Tibial nerve (tissue), 4 donors: ENCODE measurements around the gene IPMK. TPM values are rescaled to one million over a fixed set of nuclear protein-coding genes. Genes with fewer than 3 reads are reported as not detected.

Source experiments
- DNase-seq, 2 donors: peaks; one replicate each; pipeline ENCODE4 v3.0.0-alpha.2; 2019; ENCODE audit warnings: low spot score in 2 of 2
- H3K27ac ChIP-seq, 4 donors: fragments of 200-600 bp; sonication (generic) in 3 of 4; one replicate each; pipeline ENCODE4 v1.5.1; 2017 to 2019; ENCODE audit warnings: mild to moderate bottlenecking in 1 of 4
- H3K27me3 ChIP-seq, 2 donors: fragments of 200-600 bp; sonication (generic) in 1 of 2; one replicate each; pipeline versions ENCODE4 v1.5.1 to v1.6.0; 2017 to 2019
- H3K36me3 ChIP-seq, 3 donors: fragments of 200-600 bp; sonication (generic); one replicate each; pipeline ENCODE4 v1.5.1; 2018 to 2019
- H3K4me1 ChIP-seq, 4 donors: fragments of 200-600 bp; sonication (generic) in 3 of 4; one replicate each; pipeline ENCODE4 v1.5.1; 2017 to 2019
- H3K4me3 ChIP-seq, 4 donors: fragments of 200-600 bp; sonication (generic) in 3 of 4; one replicate each; pipeline ENCODE4 v1.5.1; 2017 to 2019; ENCODE audit warnings: mild to moderate bottlenecking in 1 of 4, moderate library complexity in 1 of 4
- H3K9me3 ChIP-seq, 4 donors: fragments of 200-600 bp; sonication (generic) in 3 of 4; one replicate each; pipeline ENCODE4 v1.5.1; 2017 to 2019
- EP300 ChIP-seq, 2 donors: sonication (generic); formaldehyde crosslinking; IDR thresholded peaks; one replicate each; pipeline ENCODE4 v1.6.1; 2017; ENCODE audit warnings: antibody characterized with exemption in 2 of 2, mild to moderate bottlenecking in 1 of 2
- POLR2A ChIP-seq, 2 donors: fragments of 450-650 bp; IDR thresholded peaks; one replicate each; pipeline ENCODE4 v1.6.1; 2017; ENCODE audit warnings: antibody characterized with exemption in 2 of 2, mild to moderate bottlenecking in 2 of 2, moderate library complexity in 2 of 2
- WGBS, 2 donors: methylation state at CpG; one replicate each; pipeline ENCODE4 v1.1.5; 2018; 5-methylcytosine and 5-hydroxymethylcytosine counted together
- total RNA-seq, 4 donors: library from RNA; depleted of rRNA; stranded (reverse); fragments of >200 nt; gene quantifications; one replicate each; pipeline ENCODE4 v1.1.0, GENCODE V29; 2016
- TF ChIP-seq, protein P1 (sequence below), 5 experiments: fragments of 200-600 bp in 3 of 5; fragments of 450-650 bp in 2 of 5; sonication (generic) in 3 of 5; IDR thresholded peaks; one replicate each; pipeline ENCODE4 v1.5.1; 2016 to 2019; ENCODE audit warnings: antibody characterized with exemption in 5 of 5, mild to moderate bottlenecking in 3 of 5, moderate library complexity in 2 of 5

The IPMK gene
- total RNA-seq, 4 donors from 2014 or later = 4.5 to 6.5 (median 4.8) TPM

DNA sequence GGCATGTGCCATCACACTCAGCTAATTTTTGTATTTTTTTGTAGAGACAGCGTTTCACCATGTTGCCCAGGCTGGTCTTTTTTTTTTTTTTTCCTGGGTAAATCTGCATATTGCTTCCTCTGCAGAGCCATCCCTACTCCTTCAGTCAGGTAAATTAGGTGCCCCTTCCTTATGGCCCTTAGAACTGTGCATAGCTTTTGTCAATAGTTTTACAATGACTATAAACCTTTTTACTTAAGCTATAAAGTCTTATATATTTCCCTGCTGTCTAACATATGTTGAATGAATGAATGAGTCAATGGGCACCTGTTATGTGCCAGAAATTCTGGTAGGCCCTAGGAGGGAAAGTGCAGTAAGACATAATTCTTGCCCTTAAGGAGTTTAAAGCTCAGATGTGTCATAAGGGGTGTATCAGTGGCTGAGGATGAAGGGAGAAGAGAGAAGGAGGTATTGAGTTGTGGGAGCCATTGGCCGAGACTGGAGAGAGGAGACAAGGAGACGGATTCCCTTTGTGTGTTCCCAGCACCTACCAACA lies 36.5 kb upstream of the IPMK start:
- TF ChIP-seq POLR2A (IDR thresholded peaks at IDR 0.05) (no peak), EP300 (IDR thresholded peaks at IDR 0.05) (no peak)
- TF ChIP-seq, protein P1, sequence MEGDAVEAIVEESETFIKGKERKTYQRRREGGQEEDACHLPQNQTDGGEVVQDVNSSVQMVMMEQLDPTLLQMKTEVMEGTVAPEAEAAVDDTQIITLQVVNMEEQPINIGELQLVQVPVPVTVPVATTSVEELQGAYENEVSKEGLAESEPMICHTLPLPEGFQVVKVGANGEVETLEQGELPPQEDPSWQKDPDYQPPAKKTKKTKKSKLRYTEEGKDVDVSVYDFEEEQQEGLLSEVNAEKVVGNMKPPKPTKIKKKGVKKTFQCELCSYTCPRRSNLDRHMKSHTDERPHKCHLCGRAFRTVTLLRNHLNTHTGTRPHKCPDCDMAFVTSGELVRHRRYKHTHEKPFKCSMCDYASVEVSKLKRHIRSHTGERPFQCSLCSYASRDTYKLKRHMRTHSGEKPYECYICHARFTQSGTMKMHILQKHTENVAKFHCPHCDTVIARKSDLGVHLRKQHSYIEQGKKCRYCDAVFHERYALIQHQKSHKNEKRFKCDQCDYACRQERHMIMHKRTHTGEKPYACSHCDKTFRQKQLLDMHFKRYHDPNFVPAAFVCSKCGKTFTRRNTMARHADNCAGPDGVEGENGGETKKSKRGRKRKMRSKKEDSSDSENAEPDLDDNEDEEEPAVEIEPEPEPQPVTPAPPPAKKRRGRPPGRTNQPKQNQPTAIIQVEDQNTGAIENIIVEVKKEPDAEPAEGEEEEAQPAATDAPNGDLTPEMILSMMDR (IDR thresholded peaks at IDR 0.05) = no peak
- H3K27me3 ChIP-seq = no peaks in the 10 kb centered on the region
- no peaks in the 10 kb centered on the region for H3K36me3 ChIP-seq
- no peak for DNase-seq
- WGBS, 2 donors = 73 to 74% methylated on average over 3 of the region's 3 CpGs
- H3K4me1 ChIP-seq = peaks cover 0 to 4% (median 0%) of the 10 kb centered on the region in 4 donors
- no peak overlapping the region for H3K27ac ChIP-seq
- H3K9me3 ChIP-seq = no peaks in the 10 kb centered on the region
- H3K4me3 ChIP-seq = no peak overlapping the region

DNA sequence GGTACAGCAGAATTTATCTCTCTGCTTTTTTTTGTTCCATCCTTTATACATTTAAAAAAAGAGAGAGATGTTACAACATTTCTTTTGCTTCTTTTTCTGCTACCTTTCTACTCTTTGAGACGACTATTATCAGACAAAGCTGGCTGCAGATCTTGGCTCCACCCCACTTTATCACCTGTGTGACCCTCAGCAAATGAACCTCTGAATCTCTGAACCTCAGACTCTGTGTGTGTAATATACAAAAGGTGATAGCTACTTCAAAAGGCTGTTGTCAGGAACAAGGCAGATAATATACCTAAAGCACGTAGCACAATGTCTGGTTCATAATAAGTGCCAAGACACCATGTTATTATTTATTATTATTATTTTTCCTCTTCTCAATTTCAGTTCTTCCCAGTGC lies 34.6 kb upstream of the IPMK start:
- H3K27ac ChIP-seq = no peak overlapping the region
- no peak for DNase-seq
- no peak overlapping the region for H3K4me3 ChIP-seq
- H3K4me1 ChIP-seq = peaks cover 0 to 4% (median 0%) of the 10 kb centered on the region in 4 donors
- no peaks in the 10 kb centered on the region for H3K27me3 ChIP-seq
- H3K9me3 ChIP-seq = no peaks in the 10 kb centered on the region
- H3K36me3 ChIP-seq = no peaks in the 10 kb centered on the region
- no peak for TF ChIP-seq POLR2A (IDR thresholded peaks at IDR 0.05)
- TF ChIP-seq EP300 (IDR thresholded peaks at IDR 0.05) = no peak
- TF ChIP-seq, protein P1 (IDR thresholded peaks at IDR 0.05) = no peak
- WGBS, 2 donors = 60 to 76% methylated on average over 2 of the region's 2 CpGs

DNA sequence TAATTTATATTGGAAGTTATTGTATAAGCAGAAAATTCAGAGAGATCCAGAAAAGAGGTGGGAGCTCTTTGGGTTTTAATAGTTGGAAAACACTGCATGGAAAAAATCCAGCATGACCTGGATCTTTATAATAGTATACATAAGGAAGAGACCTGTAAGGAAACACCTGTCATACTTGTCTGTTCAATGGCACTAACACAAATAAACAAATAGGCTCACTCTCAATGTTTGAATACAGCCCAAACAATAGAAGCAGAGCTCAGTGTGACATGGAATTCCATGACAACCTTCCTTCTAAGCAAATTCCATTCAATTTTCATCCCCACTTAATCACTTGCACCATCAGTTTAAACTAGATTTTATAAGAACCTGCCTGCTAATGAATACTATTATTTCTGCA lies 33.0 kb upstream of the IPMK start:
- no peaks in the 10 kb centered on the region for H3K9me3 ChIP-seq
- H3K4me3 ChIP-seq = no peak overlapping the region
- H3K27ac ChIP-seq = no peak overlapping the region
- no peaks in the 10 kb centered on the region for H3K27me3 ChIP-seq
- no peaks in the 10 kb centered on the region for H3K36me3 ChIP-seq
- TF ChIP-seq, protein P1 (IDR thresholded peaks at IDR 0.05) = no peak
- TF ChIP-seq POLR2A (IDR thresholded peaks at IDR 0.05) = no peak
- no peak for TF ChIP-seq EP300 (IDR thresholded peaks at IDR 0.05)
- H3K4me1 ChIP-seq = peaks cover 0 to 4% (median 0%) of the 10 kb centered on the region in 4 donors
- no peak for DNase-seq

DNA sequence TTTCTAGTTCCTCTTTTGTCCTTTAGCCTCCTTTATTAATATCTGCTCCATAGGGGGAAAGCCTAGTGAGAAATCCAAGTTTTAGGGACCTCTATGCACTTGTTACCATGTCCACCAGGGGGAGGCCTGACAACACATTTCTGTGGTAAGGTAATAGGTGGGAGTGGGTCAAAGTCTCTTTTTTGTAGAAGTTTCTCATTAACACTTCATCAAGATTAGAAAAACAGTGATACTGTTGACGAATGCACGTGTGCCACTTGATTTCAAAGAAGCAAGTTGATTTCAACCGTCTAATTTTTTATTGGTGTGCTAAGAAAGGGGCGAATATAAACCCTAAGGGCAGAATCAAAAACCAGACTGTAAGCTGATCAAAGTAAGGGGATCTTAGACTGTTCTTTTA lies 31.9 kb upstream of the IPMK start:
- peak in 1 of 2 donors; percentile 57 for DNase-seq
- TF ChIP-seq EP300 (IDR thresholded peaks at IDR 0.05) = no peak
- TF ChIP-seq, protein P1 (IDR thresholded peaks at IDR 0.05) = peak; percentile 56 to 75 (median 62)
- 13 to 18% methylated on average over 4 of the region's 4 CpGs for WGBS, 2 donors

DNA sequence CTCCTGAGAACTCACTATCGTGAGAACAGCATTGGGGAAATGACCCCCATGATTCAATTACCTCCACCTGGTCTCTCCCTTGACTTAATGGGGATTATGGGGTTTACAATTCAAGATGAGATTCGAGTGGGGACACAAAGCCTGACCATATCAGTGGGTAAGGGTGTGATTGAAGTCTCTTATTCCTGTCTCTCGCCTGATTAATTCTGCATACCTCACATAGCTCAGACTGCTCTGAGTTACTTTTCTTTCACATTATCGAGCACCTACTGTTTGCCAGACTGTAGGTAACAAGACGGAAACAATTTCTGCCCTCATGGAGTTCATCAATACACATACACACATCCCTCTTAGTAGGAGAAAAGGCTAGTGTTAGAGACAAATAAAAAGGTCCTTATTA lies 26.3 kb upstream of the IPMK start:
- H3K36me3 ChIP-seq = no peaks in the 10 kb centered on the region
- H3K9me3 ChIP-seq = no peaks in the 10 kb centered on the region
- no peak overlapping the region for H3K27ac ChIP-seq
- DNase-seq = no peak
- no peak for TF ChIP-seq EP300 (IDR thresholded peaks at IDR 0.05)
- TF ChIP-seq, protein P1 (IDR thresholded peaks at IDR 0.05) = no peak
- no peak for TF ChIP-seq POLR2A (IDR thresholded peaks at IDR 0.05)
- H3K4me1 ChIP-seq = no peaks in the 10 kb centered on the region
- WGBS, 2 donors = 75 to 84% methylated on average over 5 of the region's 5 CpGs
- no peaks in the 10 kb centered on the region for H3K27me3 ChIP-seq
- no peak overlapping the region for H3K4me3 ChIP-seq

More for the DNA sequence above, 31.9 kb upstream of the IPMK start:
- Histone ChIP-seq H3K4me1 (peaks cover 0 to 4% (median 0%) of the 10 kb centered on the region in 4 donors), H3K27ac (no peak overlapping the region), H3K9me3 (no peaks in the 10 kb centered on the region), H3K36me3 (no peaks in the 10 kb centered on the region), H3K4me3 (no peak overlapping the region), H3K27me3 (no peaks in the 10 kb centered on the region)
